ACC112 (cell line): ENCODE results near the gene ZNF219.

ENCODE experiments used
- H2AFZ ChIP-seq: fragments of 200-600 bp; sonication (generic); one replicate; pipeline ENCODE4 v1.6.0; 2017; ENCODE audit warnings: antibody characterized with exemption, low read length; ENCODE audit not compliant: unreplicated experiment
- H3K27ac ChIP-seq: fragments of 200-600 bp; sonication (generic); 2 replicates; pipeline ENCODE4 v1.5.1; 2014; ENCODE audit warnings: low read depth, mild to moderate bottlenecking, antibody characterized with exemption, low read length, moderate library complexity
- H3K27me3 ChIP-seq: fragments of 200-600 bp; sonication (generic); 2 replicates; pipeline ENCODE4 v1.6.1; 2014; ENCODE audit warnings: mild to moderate bottlenecking, antibody characterized with exemption, low read length, moderate library complexity, mixed read lengths; ENCODE audit not compliant: insufficient read depth
- H3K36me3 ChIP-seq: fragments of 200-600 bp; sonication (generic); 2 replicates; pipeline ENCODE4 v1.6.1; 2016; ENCODE audit warnings: mild to moderate bottlenecking, antibody characterized with exemption, low read length, moderate library complexity, mixed read lengths; ENCODE audit not compliant: insufficient read depth
- H3K4me1 ChIP-seq: fragments of 200-600 bp; sonication (generic); one replicate; pipeline ENCODE4 v1.6.1; 2016; ENCODE audit warnings: low read length, mixed read lengths; ENCODE audit not compliant: insufficient read depth, unreplicated experiment, control insufficient read depth
- H3K4me3 ChIP-seq: fragments of 200-600 bp; sonication (generic); 2 replicates; pipeline ENCODE4 v1.5.1; 2014; ENCODE audit warnings: mild to moderate bottlenecking, low read depth, low read length
- H3K79me2 ChIP-seq: fragments of 200-600 bp; sonication (generic); one replicate; pipeline ENCODE4 v1.6.0; 2016; ENCODE audit warnings: low read length; ENCODE audit not compliant: control insufficient read depth, unreplicated experiment, insufficient read depth

Gene ZNF219

GRCh38 chr14:21075719-21076437 is 22.6 kb downstream of the ZNF219 start:
- Histone ChIP-seq H2AFZ (no peak overlapping the region), H3K79me2 (no peaks in the 10 kb centered on the region), H3K27ac (no peak overlapping the region), H3K27me3 (no peaks in the 10 kb centered on the region), H3K4me3 (no peak overlapping the region), H3K4me1 (peaks cover 13% of the 10 kb centered on the region), H3K36me3 (peaks cover 23% of the 10 kb centered on the region)

- H2AFZ ChIP-seq: no peak overlapping the region
- H3K36me3 ChIP-seq: peaks cover 16% of the 10 kb centered on the region
- no peaks in the 10 kb centered on the region for H3K27me3 ChIP-seq
- peaks cover 4% of the 10 kb centered on the region for H3K79me2 ChIP-seq
- peaks cover 14% of the 10 kb centered on the region for H3K4me1 ChIP-seq
- no peak overlapping the region for H3K27ac ChIP-seq
- H3K4me3 ChIP-seq: no peak overlapping the region
These were observed 23.8 kb downstream of the ZNF219 start for GRCh38 chr14:21074398-21075272.

- H3K36me3 ChIP-seq: peaks cover 10% of the 10 kb centered on the region; the same call in 1 of the 2 replicates
- no peaks in the 10 kb centered on the region for H3K27me3 ChIP-seq
- no peak overlapping the region for H3K4me3 ChIP-seq
- H3K27ac ChIP-seq: no peak overlapping the region
- peaks cover 4% of the 10 kb centered on the region for H3K79me2 ChIP-seq
- H3K4me1 ChIP-seq: peaks cover 21% of the 10 kb centered on the region
- H2AFZ ChIP-seq: no peak overlapping the region
These were observed 24.5 kb downstream of the ZNF219 start for GRCh38 chr14:21073921-21074320.

GRCh38 chr14:21072781-21073339 is 25.6 kb downstream of the ZNF219 start:
- Histone ChIP-seq H3K36me3 (peaks cover 10% of the 10 kb centered on the region; the same call in 1 of the 2 replicates), H3K79me2 (peaks cover 4% of the 10 kb centered on the region), H3K27ac (peak overlapping the region; percentile 80), H2AFZ (no peak overlapping the region), H3K4me3 (peak overlapping the region; percentile 92), H3K27me3 (no peaks in the 10 kb centered on the region), H3K4me1 (peaks cover 26% of the 10 kb centered on the region)

GRCh38 chr14:21072031-21072473 is 26.4 kb downstream of the ZNF219 start:
- Histone ChIP-seq H2AFZ (no peak overlapping the region), H3K4me1 (peaks cover 26% of the 10 kb centered on the region), H3K27me3 (no peaks in the 10 kb centered on the region), H3K36me3 (peaks cover 10% of the 10 kb centered on the region; the same call in 1 of the 2 replicates), H3K27ac (peak overlapping the region; percentile 80), H3K79me2 (peaks cover 4% of the 10 kb centered on the region), H3K4me3 (peak overlapping the region; percentile 92)

GRCh38 chr14:21071225-21072030 is 27.0 kb downstream of the ZNF219 start:
- H3K36me3 ChIP-seq: peaks cover 7% of the 10 kb centered on the region; the same call in 1 of the 2 replicates

GRCh38 chr14:21070610-21071224 is 27.7 kb downstream of the ZNF219 start:
- Histone ChIP-seq H2AFZ (peak overlapping the region; percentile 61), H3K27ac (peak overlapping the region; percentile 80), H3K36me3 (peaks cover 4% of the 10 kb centered on the region; the same call in 1 of the 2 replicates), H3K27me3 (no peaks in the 10 kb centered on the region), H3K4me1 (peaks cover 26% of the 10 kb centered on the region), H3K4me3 (peak overlapping the region; percentile 92), H3K79me2 (peaks cover 4% of the 10 kb centered on the region)

More at GRCh38 chr14:21071225-21072030, 27.0 kb downstream of the ZNF219 start:
- Histone ChIP-seq H3K4me3 (peak overlapping the region; percentile 92), H2AFZ (no peak overlapping the region), H3K4me1 (peaks cover 26% of the 10 kb centered on the region), H3K79me2 (peaks cover 4% of the 10 kb centered on the region), H3K27ac (peak overlapping the region; percentile 80), H3K27me3 (no peaks in the 10 kb centered on the region)

- Histone ChIP-seq H3K4me1 (peaks cover 26% of the 10 kb centered on the region), H3K4me3 (peak within 1 kb of the TSS; percentile 92), H3K79me2 (peaks cover 4% of the 10 kb centered on the region), H3K27ac (peak within 1 kb of the TSS; percentile 80), H3K27me3 (no peaks in the 10 kb centered on the region), H3K36me3 (peaks cover 4% of the 10 kb centered on the region; the same call in 1 of the 2 replicates), H2AFZ (peak within 1 kb of the TSS; percentile 73)
These were observed 28.3 kb downstream of the ZNF219 start, which contains the start of gene ARHGEF40 for GRCh38 chr14:21070083-21070609. ARHGEF40 (plus strand) TSS chr14:21070304; CDS start chr14:21070397, 93 bp downstream.

- peaks cover 4% of the 10 kb centered on the region for H3K79me2 ChIP-seq
- peak overlapping the region; percentile 54 for H3K27ac ChIP-seq
- H2AFZ ChIP-seq: peak overlapping the region; percentile 73
- no peaks in the 10 kb centered on the region for H3K27me3 ChIP-seq
- H3K36me3 ChIP-seq: peaks cover under 1% of the 10 kb centered on the region; the same call in 1 of the 2 replicates
- H3K4me3 ChIP-seq: peak overlapping the region; percentile 92
- H3K4me1 ChIP-seq: peaks cover 26% of the 10 kb centered on the region
These were observed 28.9 kb downstream of the ZNF219 start for GRCh38 chr14:21069388-21070082.
